HepG2 (cell line): ENCODE results near the gene AKTIP. TPM values are rescaled to one million over a fixed set of nuclear protein-coding genes. Genes with fewer than 3 reads are reported as not detected.

ENCODE experiments used
- AGO1 ChIP-seq: fragments of 200-400 bp; formaldehyde crosslinking; IDR thresholded peaks from 2 replicates; pipeline ENCODE4 v1.6.1; 2017; ENCODE audit warnings: mild to moderate bottlenecking, low read depth, low read length, moderate library complexity; ENCODE audit not compliant: poor library complexity, severe bottlenecking
- DR1 ChIP-seq: sonication (generic); formaldehyde crosslinking; IDR thresholded peaks from 2 replicates; pipeline ENCODE4 v1.8.0; 2021; ENCODE audit warnings: mild to moderate bottlenecking, missing genetic modification reagents, inconsistent platforms
- FOXC1 ChIP-seq: sonication (generic); formaldehyde crosslinking; IDR thresholded peaks from 2 replicates; pipeline ENCODE4 v1.8.0; 2022; ENCODE audit warnings: mild to moderate bottlenecking, missing genetic modification reagents, borderline replicate concordance
- KDM2A ChIP-seq: sonication (generic); formaldehyde crosslinking; IDR thresholded peaks from 2 replicates; pipeline ENCODE4 v1.4.0; 2020; ENCODE audit warnings: low read depth, missing genetic modification reagents, borderline replicate concordance
- KLF16 ChIP-seq, 2 experiments: sonication (generic) in 1 of 2; formaldehyde crosslinking in 1 of 2; IDR thresholded peaks; 2 replicates each; pipeline versions ENCODE4 v1.6.1 to v1.8.0; 2016 to 2023; ENCODE audit warnings: missing genetic modification reagents in 2 of 2, missing compliant biosample characterization in 1 of 2
- KLF9 ChIP-seq: IDR thresholded peaks from 2 replicates; pipeline ENCODE4 v1.6.1; 2016; ENCODE audit warnings: low read depth
- MAFF ChIP-seq: IDR thresholded peaks from 2 replicates; pipeline ENCODE4 v1.6.1; 2011; ENCODE audit warnings: low read depth, low read length, improper control_type of control experiment
- MIXL1 ChIP-seq: IDR thresholded peaks from 2 replicates; pipeline ENCODE4 v1.6.1; 2016
- NR1H2 ChIP-seq: sonication (generic); formaldehyde crosslinking; IDR thresholded peaks from 2 replicates; pipeline ENCODE4 v1.8.1; 2022; ENCODE audit warnings: low read depth, missing genetic modification reagents, borderline replicate concordance
- TOE1 ChIP-seq: sonication (generic); formaldehyde crosslinking; IDR thresholded peaks from 2 replicates; pipeline ENCODE4 v1.4.0; 2020; ENCODE audit warnings: mild to moderate bottlenecking, missing genetic modification reagents
- TP53 ChIP-seq: sonication (generic); formaldehyde crosslinking; conservative IDR thresholded peaks from 2 replicates; pipeline ENCODE4 v1.4.0; 2020; ENCODE audit warnings: missing genetic modification reagents
- ZNF251 ChIP-seq: sonication (generic); formaldehyde crosslinking; IDR thresholded peaks from 2 replicates; pipeline ENCODE4 v1.9.0; 2021; ENCODE audit warnings: mild to moderate bottlenecking, missing genetic modification reagents
- ZNF253 ChIP-seq: sonication (generic); formaldehyde crosslinking; IDR thresholded peaks from 2 replicates; pipeline ENCODE4 v1.8.0; 2022; ENCODE audit warnings: mild to moderate bottlenecking, missing genetic modification reagents, borderline replicate concordance
- ZNF337 ChIP-seq: sonication (generic); formaldehyde crosslinking; IDR thresholded peaks from 2 replicates; pipeline ENCODE4 v1.5.1; 2020; ENCODE audit warnings: missing genetic modification reagents, low read depth, mild to moderate bottlenecking, borderline replicate concordance
- ZNF547 ChIP-seq: sonication (generic); formaldehyde crosslinking; IDR thresholded peaks from 2 replicates; pipeline ENCODE4 v1.5.1; 2020; ENCODE audit warnings: mild to moderate bottlenecking, missing genetic modification reagents
- ZNF556 ChIP-seq: sonication (generic); formaldehyde crosslinking; IDR thresholded peaks from 2 replicates; pipeline ENCODE4 v1.4.0; 2020; ENCODE audit warnings: mild to moderate bottlenecking, missing genetic modification reagents, borderline replicate concordance
- ZNF703 ChIP-seq: sonication (generic); formaldehyde crosslinking; IDR thresholded peaks from 2 replicates; pipeline ENCODE4 v1.5.1; 2020; ENCODE audit warnings: missing genetic modification reagents, mild to moderate bottlenecking, moderate library complexity, borderline replicate concordance
- ZNF850 ChIP-seq: sonication (generic); formaldehyde crosslinking; conservative IDR thresholded peaks from 2 replicates; pipeline ENCODE4 v1.9.0; 2021; ENCODE audit warnings: mild to moderate bottlenecking, missing genetic modification reagents
- polyA plus RNA-seq, 8 experiments: library from polyadenylated mRNA; depleted of rRNA in 3 of 8; stranded (reverse) in 7 of 8; unstranded in 1 of 8; fragments of >200 nt; fragmentation: Illumina TruSeq in 4 of 8; extraction: Trizol in 4 of 8; gene quantifications; 2 replicates each; pipeline versions ENCODE4 v1.2.1 to v1.2.3, GENCODE V29; 2011 to 2016; ENCODE audit warnings: low read depth in 4 of 8, missing spikeins in 1 of 8, mixed read lengths in 1 of 8; ENCODE audit not compliant: insufficient read depth in 1 of 8
- total RNA-seq, 5 experiments: library from RNA; depleted of rRNA; stranded (reverse); fragments of >200 nt; fragmentation: Illumina TruSeq; extraction: Trizol; gene quantifications; 2 replicates each; pipeline ENCODE4 v1.2.3, GENCODE V29; 2016; ENCODE audit warnings: low read depth in 1 of 5
- TF ChIP-seq, protein P1 (sequence below): sonication (generic); formaldehyde crosslinking; IDR thresholded peaks from one replicate; pipeline ENCODE4 v1.5.1; 2020; ENCODE audit warnings: mild to moderate bottlenecking, missing genetic modification reagents; ENCODE audit errors: not compliant biosample characterization
- TF ChIP-seq, protein P2 (sequence below): sonication (generic); formaldehyde crosslinking; IDR thresholded peaks from 2 replicates; pipeline ENCODE4 v1.5.0; 2020; ENCODE audit warnings: missing genetic modification reagents, mild to moderate bottlenecking, borderline replicate concordance
- TF ChIP-seq, protein P3 (sequence below): sonication (generic); formaldehyde crosslinking; IDR thresholded peaks from 2 replicates; pipeline ENCODE4 v1.4.0; 2020; ENCODE audit warnings: missing genetic modification reagents

AKTIP gene
- total and polyA plus RNA-seq, 2 of the 13 experiments (the other 11 are each of a cell fraction or from before 2014, with no cell fraction given) = 28.8 to 49.0 TPM

DNA sequence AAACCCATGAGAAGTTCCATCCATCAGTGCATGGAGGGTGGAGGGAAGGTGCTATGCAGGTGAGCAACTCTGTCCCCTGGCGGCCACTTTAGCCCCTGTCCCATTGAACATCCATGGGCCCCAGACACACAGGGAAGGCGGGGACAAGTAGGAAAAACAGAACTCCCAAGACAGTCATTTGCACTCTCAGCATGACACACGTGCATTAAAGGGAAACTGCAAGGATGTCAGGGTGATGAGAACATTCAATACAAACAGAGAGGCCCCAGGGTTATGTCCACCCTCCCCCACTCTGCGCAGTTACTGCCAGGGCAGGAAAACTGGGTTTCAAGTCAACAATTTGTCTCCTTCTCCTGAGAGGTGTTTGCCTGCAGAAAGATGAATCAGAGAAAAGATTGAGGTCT lies 44.0 kb upstream of the AKTIP start (continued):
- TF ChIP-seq ZNF337 (no peak), MIXL1 (0 out of 2 replicates have a peak, but pooled peaks have one; percentile 60), NR1H2 (no peak), KLF9 (no peak), FOXC1 (CRISPR knock-in tag) (no peak), KDM2A (CRISPR knock-in tag) (peak; percentile 58; the same call in 1 of the 2 replicates), ZNF703 (no peak), ZNF556 (CRISPR knock-in tag) (no peak), TP53 (CRISPR knock-in tag) (no peak), TOE1 (no peak), ZNF850 (CRISPR knock-in tag) (no peak), AGO1 (no peak), MAFF (no peak), ZNF253 (no peak), ZNF251 (no peak), DR1 (CRISPR knock-in tag) (no peak), KLF16 (CRISPR knock-in tag; IDR thresholded peaks at IDR 0.05) (peak in 1 of 2 experiments; percentile 34; a peak in 1 of 4 replicates), ZNF547 (CRISPR knock-in tag) (no peak)
- TF ChIP-seq, protein P1, sequence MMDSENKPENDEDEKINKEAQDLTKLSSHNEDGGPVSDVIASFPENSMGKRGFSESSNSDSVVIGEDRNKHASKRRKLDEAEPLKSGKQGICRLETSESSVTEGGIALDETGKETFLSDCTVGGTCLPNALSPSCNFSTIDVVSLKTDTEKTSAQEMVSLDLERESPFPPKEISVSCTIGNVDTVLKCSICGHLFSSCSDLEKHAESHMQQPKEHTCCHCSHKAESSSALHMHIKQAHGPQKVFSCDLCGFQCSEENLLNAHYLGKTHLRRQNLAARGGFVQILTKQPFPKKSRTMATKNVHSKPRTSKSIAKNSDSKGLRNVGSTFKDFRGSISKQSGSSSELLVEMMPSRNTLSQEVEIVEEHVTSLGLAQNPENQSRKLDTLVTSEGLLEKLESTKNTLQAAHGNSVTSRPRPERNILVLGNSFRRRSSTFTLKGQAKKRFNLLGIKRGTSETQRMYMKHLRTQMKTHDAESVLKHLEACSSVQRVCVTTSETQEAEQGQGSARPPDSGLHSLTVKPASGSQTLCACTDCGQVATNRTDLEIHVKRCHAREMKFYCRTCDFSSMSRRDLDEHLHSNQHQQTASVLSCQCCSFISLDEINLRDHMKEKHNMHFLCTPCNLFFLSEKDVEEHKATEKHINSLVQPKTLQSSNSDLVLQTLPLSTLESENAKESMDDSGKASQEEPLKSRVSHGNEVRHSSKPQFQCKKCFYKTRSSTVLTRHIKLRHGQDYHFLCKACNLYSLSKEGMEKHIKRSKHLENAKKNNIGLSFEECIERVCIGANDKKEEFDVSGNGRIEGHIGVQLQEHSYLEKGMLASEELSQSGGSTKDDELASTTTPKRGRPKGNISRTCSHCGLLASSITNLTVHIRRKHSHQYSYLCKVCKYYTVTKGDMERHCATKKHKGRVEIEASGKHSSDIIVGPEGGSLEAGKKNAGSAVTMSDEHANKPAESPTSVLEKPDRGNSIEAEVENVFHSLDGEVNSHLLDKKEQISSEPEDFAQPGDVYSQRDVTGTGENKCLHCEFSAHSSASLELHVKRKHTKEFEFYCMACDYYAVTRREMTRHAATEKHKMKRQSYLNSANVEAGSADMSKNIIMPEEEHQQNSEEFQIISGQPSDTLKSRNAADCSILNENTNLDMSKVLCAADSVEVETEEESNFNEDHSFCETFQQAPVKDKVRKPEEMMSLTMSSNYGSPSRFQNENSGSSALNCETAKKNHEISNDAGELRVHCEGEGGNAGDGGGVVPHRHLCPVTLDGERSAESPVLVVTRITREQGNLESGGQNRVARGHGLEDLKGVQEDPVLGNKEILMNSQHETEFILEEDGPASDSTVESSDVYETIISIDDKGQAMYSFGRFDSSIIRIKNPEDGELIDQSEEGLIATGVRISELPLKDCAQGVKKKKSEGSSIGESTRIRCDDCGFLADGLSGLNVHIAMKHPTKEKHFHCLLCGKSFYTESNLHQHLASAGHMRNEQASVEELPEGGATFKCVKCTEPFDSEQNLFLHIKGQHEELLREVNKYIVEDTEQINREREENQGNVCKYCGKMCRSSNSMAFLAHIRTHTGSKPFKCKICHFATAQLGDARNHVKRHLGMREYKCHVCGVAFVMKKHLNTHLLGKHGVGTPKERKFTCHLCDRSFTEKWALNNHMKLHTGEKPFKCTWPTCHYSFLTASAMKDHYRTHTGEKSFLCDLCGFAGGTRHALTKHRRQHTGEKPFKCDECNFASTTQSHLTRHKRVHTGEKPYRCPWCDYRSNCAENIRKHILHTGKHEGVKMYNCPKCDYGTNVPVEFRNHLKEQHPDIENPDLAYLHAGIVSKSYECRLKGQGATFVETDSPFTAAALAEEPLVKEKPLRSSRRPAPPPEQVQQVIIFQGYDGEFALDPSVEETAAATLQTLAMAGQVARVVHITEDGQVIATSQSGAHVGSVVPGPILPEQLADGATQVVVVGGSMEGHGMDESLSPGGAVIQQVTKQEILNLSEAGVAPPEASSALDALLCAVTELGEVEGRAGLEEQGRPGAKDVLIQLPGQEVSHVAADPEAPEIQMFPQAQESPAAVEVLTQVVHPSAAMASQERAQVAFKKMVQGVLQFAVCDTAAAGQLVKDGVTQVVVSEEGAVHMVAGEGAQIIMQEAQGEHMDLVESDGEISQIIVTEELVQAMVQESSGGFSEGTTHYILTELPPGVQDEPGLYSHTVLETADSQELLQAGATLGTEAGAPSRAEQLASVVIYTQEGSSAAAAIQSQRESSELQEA (CRISPR knock-in tag) = no peak
- TF ChIP-seq, protein P2, sequence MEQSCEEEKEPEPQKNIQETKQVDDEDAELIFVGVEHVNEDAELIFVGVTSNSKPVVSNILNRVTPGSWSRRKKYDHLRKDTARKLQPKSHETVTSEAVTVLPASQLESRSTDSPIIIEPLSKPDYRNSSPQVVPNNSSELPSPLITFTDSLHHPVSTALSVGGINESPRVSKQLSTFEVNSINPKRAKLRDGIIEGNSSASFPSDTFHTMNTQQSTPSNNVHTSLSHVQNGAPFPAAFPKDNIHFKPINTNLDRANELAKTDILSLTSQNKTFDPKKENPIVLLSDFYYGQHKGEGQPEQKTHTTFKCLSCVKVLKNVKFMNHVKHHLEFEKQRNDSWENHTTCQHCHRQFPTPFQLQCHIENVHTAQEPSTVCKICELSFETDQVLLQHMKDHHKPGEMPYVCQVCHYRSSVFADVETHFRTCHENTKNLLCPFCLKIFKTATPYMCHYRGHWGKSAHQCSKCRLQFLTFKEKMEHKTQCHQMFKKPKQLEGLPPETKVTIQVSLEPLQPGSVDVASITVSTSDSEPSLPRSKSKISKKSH = no peak
- TF ChIP-seq, protein P3, sequence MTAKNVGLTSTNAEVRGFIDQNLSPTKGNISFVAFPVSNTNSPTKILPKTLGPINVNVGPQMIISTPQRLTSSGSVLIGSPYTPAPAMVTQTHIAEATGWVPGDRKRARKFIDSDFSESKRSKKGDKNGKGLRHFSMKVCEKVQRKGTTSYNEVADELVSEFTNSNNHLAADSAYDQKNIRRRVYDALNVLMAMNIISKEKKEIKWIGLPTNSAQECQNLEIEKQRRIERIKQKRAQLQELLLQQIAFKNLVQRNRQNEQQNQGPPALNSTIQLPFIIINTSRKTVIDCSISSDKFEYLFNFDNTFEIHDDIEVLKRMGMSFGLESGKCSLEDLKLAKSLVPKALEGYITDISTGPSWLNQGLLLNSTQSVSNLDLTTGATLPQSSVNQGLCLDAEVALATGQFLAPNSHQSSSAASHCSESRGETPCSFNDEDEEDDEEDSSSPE (CRISPR knock-in tag) = no peak; the same call in 1 of the 2 replicates
